ENCODE results near the gene RHPN2.
"Not testable (repeated sequence)": the region's sequence is repeated elsewhere in the genome, so short reads cannot be mapped to it uniquely, and the experiment has no call there.

DNA sequence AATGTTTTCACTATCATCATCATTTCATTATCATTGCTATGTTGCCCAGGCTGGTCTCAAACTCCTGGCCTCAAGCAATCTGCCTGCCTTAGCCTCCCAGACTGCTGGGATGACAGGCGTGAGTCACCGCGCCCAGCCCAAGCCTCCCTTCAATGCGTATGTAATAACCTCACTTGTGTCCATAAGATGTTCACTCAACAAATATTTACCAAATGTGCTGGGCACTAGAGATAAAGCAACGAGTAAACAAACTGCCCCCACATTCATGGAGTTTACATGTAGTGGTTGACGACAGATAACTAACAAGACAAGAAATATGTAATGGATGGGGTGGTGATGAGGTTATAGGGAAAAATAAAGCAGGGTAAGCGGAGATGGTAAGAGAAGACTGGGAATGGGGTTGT is 67.6 kb downstream of the RHPN2 start:
- TF ChIP-seq, protein P1, sequence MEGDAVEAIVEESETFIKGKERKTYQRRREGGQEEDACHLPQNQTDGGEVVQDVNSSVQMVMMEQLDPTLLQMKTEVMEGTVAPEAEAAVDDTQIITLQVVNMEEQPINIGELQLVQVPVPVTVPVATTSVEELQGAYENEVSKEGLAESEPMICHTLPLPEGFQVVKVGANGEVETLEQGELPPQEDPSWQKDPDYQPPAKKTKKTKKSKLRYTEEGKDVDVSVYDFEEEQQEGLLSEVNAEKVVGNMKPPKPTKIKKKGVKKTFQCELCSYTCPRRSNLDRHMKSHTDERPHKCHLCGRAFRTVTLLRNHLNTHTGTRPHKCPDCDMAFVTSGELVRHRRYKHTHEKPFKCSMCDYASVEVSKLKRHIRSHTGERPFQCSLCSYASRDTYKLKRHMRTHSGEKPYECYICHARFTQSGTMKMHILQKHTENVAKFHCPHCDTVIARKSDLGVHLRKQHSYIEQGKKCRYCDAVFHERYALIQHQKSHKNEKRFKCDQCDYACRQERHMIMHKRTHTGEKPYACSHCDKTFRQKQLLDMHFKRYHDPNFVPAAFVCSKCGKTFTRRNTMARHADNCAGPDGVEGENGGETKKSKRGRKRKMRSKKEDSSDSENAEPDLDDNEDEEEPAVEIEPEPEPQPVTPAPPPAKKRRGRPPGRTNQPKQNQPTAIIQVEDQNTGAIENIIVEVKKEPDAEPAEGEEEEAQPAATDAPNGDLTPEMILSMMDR (IDR thresholded peaks at IDR 0.05), result not testable (repeated sequence)
- not testable (repeated sequence) for TF ChIP-seq ZFX (IDR thresholded peaks at IDR 0.05; ENCODE audit: borderline replicate concordance)
